Cardiac fibroblast (primary cell): ENCODE results near the gene TTC27.

Experiments
- DNase-seq, 2 donors: peaks; one replicate each; pipeline versions ENCODE4 v3.0.0 to v3.0.0-alpha.2; 2010; ENCODE audit warnings: low read depth in 2 of 2
- H3K4me3 ChIP-seq, 2 donors: replicated peaks in 1 of 2; 1 replicate in 1 of 2; 2 replicates in 1 of 2; pipeline ENCODE4 v1.5.1; 2011; ENCODE audit warnings: low read depth in 2 of 2, low read length in 2 of 2, mild to moderate bottlenecking in 2 of 2, moderate library complexity in 1 of 2
- TF ChIP-seq, protein P1 (sequence below): IDR thresholded peaks from one replicate; pipeline ENCODE4 v1.5.1; 2011; ENCODE audit warnings: low read depth, mild to moderate bottlenecking, low read length, inconsistent platforms

Gene TTC27

DNA sequence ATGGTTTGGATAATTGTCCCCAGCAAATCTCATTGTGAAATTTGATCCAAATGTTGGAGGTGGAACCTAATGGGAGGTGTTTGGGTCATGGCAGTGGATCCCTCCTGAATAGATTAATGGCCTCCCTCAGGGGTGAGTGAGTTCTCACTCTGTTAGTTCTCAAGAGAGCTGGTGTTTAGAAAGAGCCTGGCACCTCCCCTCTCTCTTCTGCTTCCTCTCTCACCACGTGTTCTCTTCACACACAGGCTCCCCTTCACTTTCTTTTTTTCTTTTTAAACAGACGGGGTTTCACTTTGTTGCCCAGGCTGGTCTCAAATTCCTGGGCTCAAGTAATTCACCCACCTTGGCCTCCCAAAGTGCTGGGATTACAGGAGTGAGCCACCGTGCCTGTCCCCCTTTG lies 207.3 kb downstream of the TTC27 start:
- TF ChIP-seq, protein P1, sequence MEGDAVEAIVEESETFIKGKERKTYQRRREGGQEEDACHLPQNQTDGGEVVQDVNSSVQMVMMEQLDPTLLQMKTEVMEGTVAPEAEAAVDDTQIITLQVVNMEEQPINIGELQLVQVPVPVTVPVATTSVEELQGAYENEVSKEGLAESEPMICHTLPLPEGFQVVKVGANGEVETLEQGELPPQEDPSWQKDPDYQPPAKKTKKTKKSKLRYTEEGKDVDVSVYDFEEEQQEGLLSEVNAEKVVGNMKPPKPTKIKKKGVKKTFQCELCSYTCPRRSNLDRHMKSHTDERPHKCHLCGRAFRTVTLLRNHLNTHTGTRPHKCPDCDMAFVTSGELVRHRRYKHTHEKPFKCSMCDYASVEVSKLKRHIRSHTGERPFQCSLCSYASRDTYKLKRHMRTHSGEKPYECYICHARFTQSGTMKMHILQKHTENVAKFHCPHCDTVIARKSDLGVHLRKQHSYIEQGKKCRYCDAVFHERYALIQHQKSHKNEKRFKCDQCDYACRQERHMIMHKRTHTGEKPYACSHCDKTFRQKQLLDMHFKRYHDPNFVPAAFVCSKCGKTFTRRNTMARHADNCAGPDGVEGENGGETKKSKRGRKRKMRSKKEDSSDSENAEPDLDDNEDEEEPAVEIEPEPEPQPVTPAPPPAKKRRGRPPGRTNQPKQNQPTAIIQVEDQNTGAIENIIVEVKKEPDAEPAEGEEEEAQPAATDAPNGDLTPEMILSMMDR: no peak

DNA sequence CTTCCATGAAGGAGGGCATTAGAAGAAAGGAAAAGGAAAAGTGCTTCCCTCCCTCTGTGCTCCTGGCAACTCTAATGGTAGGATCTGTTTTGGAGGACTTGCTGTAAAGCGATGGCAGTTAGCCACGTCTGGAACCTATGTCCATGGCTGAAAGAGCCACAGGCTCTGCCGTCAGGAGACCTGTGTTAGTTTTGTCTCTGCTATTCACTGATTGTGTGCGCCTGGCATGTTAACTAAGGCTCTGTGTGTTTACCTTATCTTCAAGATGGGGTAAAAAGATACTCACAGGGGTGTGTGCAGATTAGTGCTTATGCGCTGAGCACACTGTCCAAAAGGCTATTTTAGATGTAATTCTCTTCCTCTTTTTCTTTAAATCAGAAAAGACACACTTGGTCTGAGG lies 209.1 kb downstream of the TTC27 start:
- TF ChIP-seq, protein P1: no peak
- H3K4me3 ChIP-seq: no peak overlapping the region
- DNase-seq: no peak

More for the DNA sequence above, 207.3 kb downstream of the TTC27 start:
- no peak for DNase-seq
- H3K4me3 ChIP-seq: no peak overlapping the region

DNA sequence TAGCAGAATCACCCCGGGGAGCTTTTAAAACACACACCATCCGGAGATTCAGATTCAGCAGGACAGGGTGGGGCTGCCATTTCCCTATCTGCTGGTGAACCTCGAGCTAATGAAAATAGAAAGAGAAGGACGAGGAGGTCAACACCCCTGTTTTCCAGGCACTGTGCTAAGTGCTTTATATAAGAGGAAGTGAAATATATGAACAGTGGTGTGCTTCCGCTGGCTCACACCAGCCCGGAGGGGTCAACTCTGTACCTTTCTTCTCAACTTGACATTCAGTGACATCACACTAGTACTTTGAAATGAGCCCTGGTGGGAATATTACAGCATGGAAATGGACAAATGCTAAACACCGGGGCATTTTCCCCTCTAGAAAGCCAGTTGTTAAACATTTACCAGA lies 210.6 kb downstream of the TTC27 start:
- TF ChIP-seq, protein P1: no peak
- DNase-seq: no peak
- H3K4me3 ChIP-seq: no peak overlapping the region

DNA sequence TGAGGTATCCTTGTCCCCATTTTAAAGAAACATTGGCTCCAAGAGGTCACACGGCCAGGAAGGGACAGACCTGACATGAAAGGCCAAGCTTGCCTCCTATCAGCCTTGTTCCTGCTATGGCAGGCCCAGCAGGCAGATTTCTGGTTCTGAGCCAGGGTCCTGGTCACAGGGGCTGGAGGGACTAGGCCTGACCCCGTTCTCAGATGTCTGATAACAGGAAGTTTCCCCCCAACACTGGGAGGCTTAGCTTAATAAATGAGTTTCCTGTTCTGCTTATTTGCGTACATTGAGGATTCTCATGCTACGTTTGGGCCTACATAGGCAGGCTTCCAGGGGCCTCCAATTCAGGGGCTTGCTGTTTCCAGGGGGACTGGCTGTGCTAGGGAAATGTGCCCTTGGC lies 211.1 kb downstream of the TTC27 start:
- DNase-seq: no peak
- TF ChIP-seq, protein P1: no peak
- no peak overlapping the region for H3K4me3 ChIP-seq

DNA sequence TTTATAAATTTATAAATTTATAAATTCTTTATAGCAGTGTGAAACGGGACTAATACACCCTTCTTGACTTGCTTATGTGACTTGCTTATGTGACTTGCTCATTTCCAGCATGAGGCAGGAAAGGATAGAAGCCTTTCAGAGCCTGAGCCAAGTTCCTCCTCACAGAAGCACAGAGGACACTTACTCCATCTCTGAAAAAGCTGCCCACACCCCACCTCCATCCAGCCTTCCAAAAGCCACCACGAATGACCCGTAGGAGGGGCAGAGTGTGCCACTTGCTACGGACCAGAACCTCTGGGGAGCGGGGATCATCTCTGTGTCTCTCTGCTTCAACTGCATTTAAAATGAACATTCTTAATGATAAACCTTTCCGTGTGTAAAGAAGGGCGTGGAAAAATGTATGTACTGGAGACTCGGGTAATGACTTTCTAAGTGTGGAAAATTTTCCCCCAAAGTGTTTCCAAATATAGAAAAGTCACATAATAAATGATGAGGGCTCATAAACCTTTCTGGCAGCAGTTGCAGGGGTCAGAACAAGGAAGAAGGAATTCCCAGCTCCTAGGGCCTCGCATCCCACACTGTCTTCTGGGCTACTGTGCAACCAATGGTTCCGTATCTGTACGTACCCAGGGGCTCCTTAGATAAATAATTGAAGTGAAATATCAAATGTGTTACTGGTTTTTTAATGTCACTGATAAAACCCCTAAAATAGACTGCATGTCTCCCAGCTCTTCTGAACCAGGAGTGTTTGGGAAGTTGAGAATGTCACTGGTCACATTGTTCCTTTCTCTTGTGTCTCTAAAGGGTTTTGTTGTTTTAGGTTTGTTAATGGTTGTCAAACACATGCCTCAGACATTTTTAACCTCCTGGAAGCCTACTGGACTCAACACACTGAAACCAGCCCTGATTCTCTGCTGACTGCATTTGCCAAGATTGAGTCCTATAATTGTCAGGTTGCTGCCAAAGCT lies 214.4 kb downstream of the TTC27 start:
- no peak for DNase-seq
- no peak overlapping the region for H3K4me3 ChIP-seq
- TF ChIP-seq, protein P1: no peak

DNA sequence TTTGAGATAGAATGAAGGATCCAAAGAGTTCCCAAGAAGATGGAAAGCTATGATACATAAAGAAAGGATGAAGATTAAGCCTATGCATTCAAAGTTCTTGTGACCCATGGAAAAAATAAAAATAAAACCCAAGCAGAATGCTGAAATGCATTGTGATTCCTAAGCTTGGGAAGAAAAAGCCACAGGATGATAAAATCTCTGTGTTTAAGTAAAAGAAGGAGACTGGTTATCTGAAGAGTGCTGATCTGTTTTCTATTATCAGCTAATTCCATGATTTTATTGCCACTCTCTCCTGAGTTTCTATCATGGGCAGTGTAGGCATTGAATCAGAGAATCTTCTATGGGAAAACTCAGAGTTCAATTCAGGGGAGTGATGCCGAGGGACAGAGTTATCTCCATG lies 215.8 kb downstream of the TTC27 start:
- TF ChIP-seq, protein P1: no peak
- no peak overlapping the region for H3K4me3 ChIP-seq
- no peak for DNase-seq
